ENCODE measurements around the gene CD33.

CD33 gene

DNA sequence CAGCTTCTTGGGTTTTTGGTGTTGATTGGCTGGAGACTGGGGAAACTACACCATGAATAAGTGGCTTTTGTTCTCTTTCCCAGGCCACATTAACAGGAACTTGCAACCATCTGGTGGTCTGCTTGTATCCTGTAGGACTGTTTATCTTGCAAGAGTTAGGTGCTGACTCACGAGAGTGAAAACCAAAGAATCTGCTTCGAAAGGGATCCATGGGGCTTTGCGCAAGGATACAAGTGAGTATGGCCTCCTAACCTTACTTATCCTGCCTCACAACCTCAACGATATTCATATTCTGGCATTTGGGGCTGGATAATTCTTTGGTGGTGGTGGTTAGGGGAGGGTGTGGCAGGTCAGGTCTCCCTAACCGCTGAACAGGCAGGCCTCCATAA, 21.3 kb downstream of the CD33 start:
- 88% methylated on average over 5 of the region's 5 CpGs for WGBS

GRCh38 chr19:51247972-51248590, 23.2 kb downstream of the CD33 start:
- no peaks in the 10 kb centered on the region for H3K36me3 ChIP-seq (ENCODE audit: insufficient read depth, low read length)
- no peak overlapping the region for H3K4me3 ChIP-seq (ENCODE audit: low read length)
- H3K27ac ChIP-seq (ENCODE audit: low read depth, low read length) = no peak overlapping the region
- H3K27me3 ChIP-seq (ENCODE audit: insufficient read depth, low read length) = no peaks in the 10 kb centered on the region
- 89% methylated on average over 7 of the region's 7 CpGs for WGBS
- no peaks in the 10 kb centered on the region for H3K9me3 ChIP-seq (ENCODE audit: insufficient read depth, low read depth, low read length)
- H3K9ac ChIP-seq (ENCODE audit: low read depth, low read length) = no peak overlapping the region
- H3K4me1 ChIP-seq (ENCODE audit: insufficient read depth, low read length) = no peaks in the 10 kb centered on the region

More for the DNA sequence above, 21.3 kb downstream of the CD33 start:
- Histone ChIP-seq H3K9me3 (ENCODE audit: insufficient read depth, low read depth, low read length) (no peaks in the 10 kb centered on the region), H3K27ac (ENCODE audit: low read depth, low read length) (no peak overlapping the region), H3K9ac (ENCODE audit: low read depth, low read length) (no peak overlapping the region), H3K4me1 (ENCODE audit: insufficient read depth, low read length) (no peaks in the 10 kb centered on the region), H3K27me3 (ENCODE audit: insufficient read depth, low read length) (no peaks in the 10 kb centered on the region), H3K4me3 (ENCODE audit: low read length) (no peak overlapping the region), H3K36me3 (ENCODE audit: insufficient read depth, low read length) (no peaks in the 10 kb centered on the region)

DNA sequence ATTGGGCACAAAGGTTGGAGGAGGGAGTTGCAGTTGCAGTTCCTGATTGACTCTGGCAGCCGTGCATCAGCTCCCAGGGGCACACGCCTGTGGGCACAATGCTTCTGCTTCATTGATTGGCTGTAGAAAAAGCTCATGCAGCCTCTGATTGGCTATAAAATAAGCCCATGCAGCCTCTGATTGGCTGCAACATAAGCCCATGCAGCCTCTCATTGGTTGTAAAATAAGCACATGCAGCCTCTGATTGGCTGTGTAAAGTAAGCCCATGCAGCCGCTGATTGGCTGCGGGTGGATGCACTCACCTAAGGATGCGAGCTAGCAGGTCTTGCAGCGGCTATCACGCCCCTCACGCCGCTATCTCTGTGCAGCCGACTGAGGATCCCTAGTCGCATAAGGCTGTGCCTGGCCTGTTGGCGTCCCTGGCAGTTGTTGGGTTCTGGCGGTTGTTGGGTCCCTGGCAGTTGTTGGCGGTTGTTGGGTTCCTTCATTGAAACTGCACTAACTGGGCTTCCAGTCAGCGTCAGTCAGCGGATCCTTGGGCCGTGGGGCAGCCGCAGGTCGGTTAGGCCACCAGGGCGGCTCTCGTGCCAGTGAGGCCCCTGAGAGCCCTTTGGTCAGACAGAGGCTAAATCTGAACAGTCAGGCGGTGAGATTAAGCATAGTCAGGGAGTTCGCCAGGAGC, 26.0 kb downstream of the CD33 start, which contains the start of gene SIGLECL1:
Gene SIGLECL1, plus strand, starts transcription at position 295 of the 682 bp plus-strand sequence. CDS start 12,993 bp downstream, outside the sequence.
- no peak within 1 kb of the TSS for H3K4me3 ChIP-seq (ENCODE audit: low read length)
- no peaks in the 10 kb centered on the region for H3K4me1 ChIP-seq (ENCODE audit: insufficient read depth, low read length)
- no peaks in the 10 kb centered on the region for H3K9me3 ChIP-seq (ENCODE audit: insufficient read depth, low read depth, low read length)
- no peak within 1 kb of the TSS for H3K9ac ChIP-seq (ENCODE audit: low read depth, low read length)
- H3K36me3 ChIP-seq (ENCODE audit: insufficient read depth, low read length) = no peaks in the 10 kb centered on the region
- no peak within 1 kb of the TSS for H3K27ac ChIP-seq (ENCODE audit: low read depth, low read length)
- no peaks in the 10 kb centered on the region for H3K27me3 ChIP-seq (ENCODE audit: insufficient read depth, low read length)
- WGBS = 96% methylated on average over 23 of the region's 23 CpGs

DNA sequence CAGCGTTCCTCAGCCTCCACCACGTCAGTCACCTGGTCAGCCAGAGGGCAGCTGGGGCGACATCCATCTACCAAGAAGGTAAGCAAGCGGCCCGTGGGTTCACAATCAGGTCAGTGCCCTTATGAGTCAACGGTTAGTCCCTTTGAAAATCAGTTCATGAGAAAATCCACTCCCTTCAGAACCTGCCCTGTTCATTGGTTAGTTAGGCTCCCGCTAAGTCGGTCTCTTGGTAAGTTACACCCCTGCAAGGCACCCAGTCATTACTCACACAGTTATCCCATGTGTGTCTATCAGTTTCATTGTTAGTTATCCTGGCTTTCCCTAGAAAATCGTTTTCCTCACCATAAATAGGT, 26.6 kb downstream of the CD33 start:
- 92% methylated on average over 9 of the region's 9 CpGs for WGBS
- Histone ChIP-seq H3K4me3 (ENCODE audit: low read length) (no peak overlapping the region), H3K9me3 (ENCODE audit: insufficient read depth, low read depth, low read length) (no peaks in the 10 kb centered on the region), H3K9ac (ENCODE audit: low read depth, low read length) (no peak overlapping the region), H3K27me3 (ENCODE audit: insufficient read depth, low read length) (no peaks in the 10 kb centered on the region), H3K36me3 (ENCODE audit: insufficient read depth, low read length) (no peaks in the 10 kb centered on the region), H3K27ac (ENCODE audit: low read depth, low read length) (no peak overlapping the region), H3K4me1 (ENCODE audit: insufficient read depth, low read length) (no peaks in the 10 kb centered on the region)

DNA sequence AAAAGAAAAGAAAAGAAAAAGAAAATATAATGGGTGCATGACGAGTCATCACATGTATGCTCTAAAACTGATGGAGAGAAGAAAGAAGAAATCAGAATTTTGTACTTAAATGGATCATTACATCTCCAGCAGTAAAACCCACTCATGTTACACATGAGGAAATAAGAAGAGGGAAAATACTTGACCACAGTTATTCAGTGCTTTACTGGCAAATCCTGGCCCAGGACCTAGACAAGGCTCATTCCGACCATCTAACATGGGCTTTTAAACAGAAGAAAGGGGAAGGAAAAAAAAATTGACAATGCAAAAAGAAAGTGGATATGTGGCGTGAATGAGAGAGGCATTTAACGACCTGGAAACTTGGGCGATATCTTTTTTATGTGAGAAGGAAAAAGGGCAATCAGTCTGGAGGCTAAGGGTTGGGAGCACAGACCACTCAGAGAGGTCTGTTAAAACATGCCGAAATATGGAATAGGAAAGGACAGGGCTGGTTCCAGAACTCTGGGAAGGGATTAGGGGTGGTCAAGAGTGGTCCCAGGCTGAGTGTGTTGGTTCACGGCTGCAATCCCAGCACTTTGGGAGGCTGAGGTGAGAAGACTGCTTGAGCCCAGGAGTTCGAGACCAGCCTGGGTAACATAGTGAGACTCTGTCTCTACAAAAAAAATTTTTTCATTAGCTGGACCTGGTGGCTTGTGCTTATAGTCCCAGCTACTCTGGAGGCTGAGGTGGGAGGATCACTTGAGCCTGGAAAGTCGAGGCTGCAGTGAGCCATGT, 27.6 kb downstream of the CD33 start:
- H3K4me1 ChIP-seq (ENCODE audit: insufficient read depth, low read length) = no peaks in the 10 kb centered on the region

GRCh38 chr19:51253088-51253806, 28.4 kb downstream of the CD33 start:
- Histone ChIP-seq H3K27me3 (ENCODE audit: insufficient read depth, low read length) (no peaks in the 10 kb centered on the region), H3K9ac (ENCODE audit: low read depth, low read length) (no peak overlapping the region), H3K27ac (ENCODE audit: low read depth, low read length) (no peak overlapping the region), H3K9me3 (ENCODE audit: insufficient read depth, low read depth, low read length) (no peaks in the 10 kb centered on the region), H3K4me3 (ENCODE audit: low read length) (no peak overlapping the region), H3K4me1 (ENCODE audit: insufficient read depth, low read length) (peaks cover under 1% of the 10 kb centered on the region; the same call in 1 of the 2 replicates), H3K36me3 (ENCODE audit: insufficient read depth, low read length) (no peaks in the 10 kb centered on the region)
- WGBS = 94% methylated on average over 1 of the region's 1 CpG

More for the DNA sequence above, 27.6 kb downstream of the CD33 start:
- H3K27me3 ChIP-seq (ENCODE audit: insufficient read depth, low read length) = no peaks in the 10 kb centered on the region
- 90% methylated on average over 9 of the region's 9 CpGs for WGBS
- no peaks in the 10 kb centered on the region for H3K36me3 ChIP-seq (ENCODE audit: insufficient read depth, low read length)
- H3K4me3 ChIP-seq (ENCODE audit: low read length) = no peak overlapping the region
- no peak overlapping the region for H3K9ac ChIP-seq (ENCODE audit: low read depth, low read length)
- H3K9me3 ChIP-seq (ENCODE audit: insufficient read depth, low read depth, low read length) = no peaks in the 10 kb centered on the region
- no peak overlapping the region for H3K27ac ChIP-seq (ENCODE audit: low read depth, low read length)

DNA sequence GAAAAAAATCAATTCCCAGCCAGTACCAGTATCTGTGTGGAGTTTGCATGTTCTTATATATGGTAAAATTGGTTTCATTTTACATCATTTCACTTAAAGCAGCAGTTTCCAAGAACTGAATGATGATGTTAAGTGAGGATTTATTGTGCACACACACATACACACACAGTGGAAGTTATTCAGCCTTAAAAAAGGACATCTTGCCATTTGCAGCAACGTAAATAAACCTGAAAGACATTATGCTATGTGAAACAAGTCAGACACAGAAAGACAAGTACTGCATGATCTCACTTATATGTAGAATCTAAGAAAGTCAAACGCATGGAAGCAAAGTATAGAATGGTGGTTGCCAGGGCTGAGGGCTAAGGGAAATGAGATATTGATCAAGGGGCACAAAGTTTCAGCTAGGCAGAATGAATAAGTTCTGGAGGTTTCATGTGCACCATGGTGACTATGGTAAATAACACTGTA, 31.3 kb downstream of the CD33 start:
- no peak overlapping the region for H3K27ac ChIP-seq (ENCODE audit: low read depth, low read length)
- no peak overlapping the region for H3K4me3 ChIP-seq (ENCODE audit: low read length)
- H3K9ac ChIP-seq (ENCODE audit: low read depth, low read length) = no peak overlapping the region
- no peaks in the 10 kb centered on the region for H3K36me3 ChIP-seq (ENCODE audit: insufficient read depth, low read length)
- no peaks in the 10 kb centered on the region for H3K9me3 ChIP-seq (ENCODE audit: insufficient read depth, low read depth, low read length)
- peaks cover 6% of the 10 kb centered on the region for H3K4me1 ChIP-seq (ENCODE audit: insufficient read depth, low read length)
- WGBS = 88% methylated on average over 2 of the region's 2 CpGs
- H3K27me3 ChIP-seq (ENCODE audit: insufficient read depth, low read length) = no peaks in the 10 kb centered on the region

GRCh38 chr19:51257471-51257870, 32.6 kb downstream of the CD33 start:
- 94% methylated on average over 2 of the region's 2 CpGs for WGBS
- H3K4me1 ChIP-seq (ENCODE audit: insufficient read depth, low read length) = peaks cover 6% of the 10 kb centered on the region
- H3K27ac ChIP-seq (ENCODE audit: low read depth, low read length) = no peak overlapping the region
- no peaks in the 10 kb centered on the region for H3K9me3 ChIP-seq (ENCODE audit: insufficient read depth, low read depth, low read length)
- H3K4me3 ChIP-seq (ENCODE audit: low read length) = no peak overlapping the region
- no peaks in the 10 kb centered on the region for H3K27me3 ChIP-seq (ENCODE audit: insufficient read depth, low read length)
- no peak overlapping the region for H3K9ac ChIP-seq (ENCODE audit: low read depth, low read length)
- H3K36me3 ChIP-seq (ENCODE audit: insufficient read depth, low read length) = no peaks in the 10 kb centered on the region

GRCh38 chr19:51258165-51259160, 33.6 kb downstream of the CD33 start:
- H3K36me3 ChIP-seq (ENCODE audit: insufficient read depth, low read length) = no peaks in the 10 kb centered on the region
- H3K4me1 ChIP-seq (ENCODE audit: insufficient read depth, low read length) = peaks cover 6% of the 10 kb centered on the region
- WGBS = 85% methylated on average over 6 of the region's 6 CpGs
- no peaks in the 10 kb centered on the region for H3K27me3 ChIP-seq (ENCODE audit: insufficient read depth, low read length)
- H3K4me3 ChIP-seq (ENCODE audit: low read length) = no peak overlapping the region
- H3K9ac ChIP-seq (ENCODE audit: low read depth, low read length) = no peak overlapping the region
- no peaks in the 10 kb centered on the region for H3K9me3 ChIP-seq (ENCODE audit: insufficient read depth, low read depth, low read length)
- peak overlapping the region; percentile 35; the same call in 1 of the 2 replicates for H3K27ac ChIP-seq (ENCODE audit: low read depth, low read length)
